H1 (cell line): ENCODE data around the gene DZIP1L. TPM values are rescaled to one million over a fixed set of nuclear protein-coding genes. Genes with fewer than 3 reads are reported as not detected.

ENCODE experiments used
- CHD7 ChIP-seq: fragments of 300-600 bp; sonication (generic); IDR thresholded peaks from 2 replicates; pipeline ENCODE4 v1.7.1; 2012; ENCODE audit warnings: low read length, moderate library complexity, mild to moderate bottlenecking, inconsistent platforms; ENCODE audit not compliant: insufficient replicate concordance
- GTF2F1 ChIP-seq: IDR thresholded peaks from 2 replicates; pipeline ENCODE4 v1.6.1; 2012; ENCODE audit warnings: low read depth, low read length, improper control_type of control experiment, borderline replicate concordance
- RXRA ChIP-seq: IDR thresholded peaks from 2 replicates; pipeline ENCODE4 v1.6.1; 2011; ENCODE audit warnings: low read depth, mild to moderate bottlenecking, low read length, moderate library complexity; ENCODE audit not compliant: insufficient read depth
- SIRT6 ChIP-seq: IDR thresholded peaks from one replicate; pipeline ENCODE4 v1.7.1; 2012; ENCODE audit warnings: low read length, inconsistent platforms
- polyA plus RNA-seq, 7 experiments: library from polyadenylated mRNA; depleted of rRNA in 3 of 7; stranded (reverse) in 5 of 7; unstranded in 2 of 7; fragments of >200 nt in 5 of 7; fragments of 200-250 nt in 2 of 7; gene quantifications; 1 replicate in 5 of 7; 2 replicates in 1 of 7; 4 replicates in 1 of 7; pipeline versions ENCODE4 v1.2.1 to v1.2.3, GENCODE V29; 2011 to 2013; ENCODE audit warnings: missing spikeins in 2 of 7, mixed read lengths in 2 of 7
- total RNA-seq: library from RNA; stranded (reverse); fragmentation: NEBNext Ultra II Directional; extraction: Animal tissue kit (Norgen Biotek cat#: 25700); gene quantifications from 2 replicates; pipeline ENCODE4 v1.2.1, GENCODE V29; 2021

DZIP1L gene
- total and polyA plus RNA-seq, 2 of the 8 experiments (the other 6 are each of a cell fraction or from before 2014, with no cell fraction given) = 6.5 to 8.3 TPM

- TF ChIP-seq CHD7 (no peak), RXRA (no peak), SIRT6 (no peak), GTF2F1 (no peak)
These were observed 31.2 kb downstream of the DZIP1L start (continued) for GRCh38 chr3:138084196-138084595.
